Psoas muscle (tissue), 8 donors: ENCODE measurements around the gene EPB41L1. TPM values are rescaled to one million over a fixed set of nuclear protein-coding genes. Genes with fewer than 3 reads are reported as not detected.

Experiments
- ATAC-seq, 4 donors: fragments of 200-7000 bp; cut with Tn5 transposase; one replicate each; pipeline ENCODE4 v1.9.1; 2020; ENCODE audit warnings: moderate library complexity in 3 of 4, mild to moderate bottlenecking in 2 of 4
- DNase-seq, 2 donors: peaks; one replicate each; pipeline ENCODE4 v3.0.0-alpha.2; 2020
- H3K27ac ChIP-seq: fragments of 200-600 bp; one replicate; pipeline ENCODE4 v1.8.0; 2022
- H3K27me3 ChIP-seq, 3 donors: fragments of 200-600 bp in 1 of 3; one replicate each; pipeline versions ENCODE4 v1.6.1 to v1.8.0; 2013 to 2022; ENCODE audit warnings: low read length in 2 of 3, mild to moderate bottlenecking in 2 of 3, moderate library complexity in 1 of 3; ENCODE audit not compliant: insufficient read depth in 3 of 3
- H3K36me3 ChIP-seq, 2 donors: fragments of 200-600 bp in 1 of 2; one replicate each; pipeline versions ENCODE4 v1.6.1 to v1.8.0; 2013 to 2022; ENCODE audit warnings: low read depth in 1 of 2, mild to moderate bottlenecking in 1 of 2, moderate library complexity in 1 of 2; ENCODE audit not compliant: insufficient read depth in 1 of 2
- H3K4me1 ChIP-seq: fragments of 200-600 bp; one replicate; pipeline ENCODE4 v1.8.0; 2022
- H3K4me3 ChIP-seq: fragments of 200-600 bp; one replicate; pipeline ENCODE4 v1.8.0; 2022; ENCODE audit warnings: mild to moderate bottlenecking
- H3K9me3 ChIP-seq: fragments of 200-600 bp; one replicate; pipeline ENCODE4 v1.8.0; 2022
- CTCF ChIP-seq: fragments of 200-600 bp; IDR thresholded peaks from one replicate; pipeline ENCODE4 v1.8.0; 2022; ENCODE audit warnings: antibody characterized with exemption
- WGBS, 3 donors: extraction: QIAGEN DNeasy Blood & Tissue Kit; methylation state at CpG; one replicate each; pipeline versions ENCODE4 v1.1.6 to v1.1.7; 2013; 5-methylcytosine and 5-hydroxymethylcytosine counted together
- intact Hi-C, 2 donors: fragments of 100-400 bp; cut with DNase I; formaldehyde crosslinking; loops; one replicate each; pipeline versions ENCODE4 v1.11.0 to v1.14.2; 2022
- polyA plus RNA-seq, 3 donors: library from polyadenylated mRNA; stranded (reverse); fragments of 200-250 nt; gene quantifications; one replicate each; pipeline ENCODE4 v1.2.3, GENCODE V29; 2013
- total RNA-seq, 4 donors: library from RNA; stranded (reverse); fragmentation: NEBNext Ultra II Directional in 2 of 4; extraction: Animal tissue kit (Norgen Biotek cat#: 25700) in 2 of 4; gene quantifications; one replicate each; pipeline versions ENCODE4 v1.2.1 to v1.2.4, GENCODE V29; 2021 to 2023
- donor health status: healthy with polysubstance abuse.
- donor health status: DM: no; HTN: no; CAD: no; lungs with moderate emphysema.
- donor health status: Bipolar disorder and iron deficiency.
- donor health status: healthy.
- donor health status: DM: yes; HTN: yes; CAD: no.
- donor health status: DM: no; HTN: no; CAD: no.
- donor health status: DM: no; HTN: no; CAD: no.
- donor health status: DM: yes; HTN: yes; CAD: no.

Gene EPB41L1
- total and polyA plus RNA-seq, 7 donors, result 4.2 to 24.1 (median 9.1) TPM

- TF ChIP-seq CTCF, result no peak
- ATAC-seq (no peak), DNase-seq (no peak)
- no peaks in the 10 kb centered on the region for H3K36me3 ChIP-seq
- no peak overlapping the region for H3K27ac ChIP-seq
- no peak overlapping the region for H3K4me3 ChIP-seq
- H3K9me3 ChIP-seq, result no peaks in the 10 kb centered on the region
- peaks cover 0 to 5% (median 1%) of the 10 kb centered on the region in 3 donors for H3K27me3 ChIP-seq
- H3K4me1 ChIP-seq, result no peaks in the 10 kb centered on the region
- WGBS, 3 donors, result 65 to 77% (median 75%) methylated on average over 2 of the region's 2 CpGs
- intact Hi-C loops, result no loop called here
Observed at GRCh38 chr20:36116807-36117441, 37.6 kb upstream of the EPB41L1 start.

- Histone ChIP-seq H3K36me3 (no peaks in the 10 kb centered on the region), H3K27me3 (peaks cover 0 to 5% (median 1%) of the 10 kb centered on the region in 3 donors), H3K4me3 (no peak overlapping the region), H3K9me3 (no peaks in the 10 kb centered on the region), H3K4me1 (no peaks in the 10 kb centered on the region), H3K27ac (no peak overlapping the region)
- ATAC-seq (no peak), DNase-seq (no peak)
- TF ChIP-seq CTCF, result no peak
- intact Hi-C loops, result no loop called here
Observed at GRCh38 chr20:36117638-36118037, 36.9 kb upstream of the EPB41L1 start.

GRCh38 chr20:36118371-36118770, 36.2 kb upstream of the EPB41L1 start:
- DNase-seq (no peak), ATAC-seq (no peak)
- intact Hi-C loops, result no loop called here
- WGBS, 3 donors, result 89 to 94% (median 91%) methylated on average over 2 of the region's 2 CpGs
- H3K27ac ChIP-seq, result no peak overlapping the region
- no peaks in the 10 kb centered on the region for H3K9me3 ChIP-seq
- TF ChIP-seq CTCF, result no peak
- H3K27me3 ChIP-seq, result peaks cover 0 to 5% (median 0%) of the 10 kb centered on the region in 3 donors
- no peak overlapping the region for H3K4me3 ChIP-seq
- no peaks in the 10 kb centered on the region for H3K36me3 ChIP-seq
- no peaks in the 10 kb centered on the region for H3K4me1 ChIP-seq

- DNase-seq, result no peak
- Histone ChIP-seq H3K9me3 (no peaks in the 10 kb centered on the region), H3K4me3 (no peak overlapping the region), H3K27me3 (no peaks in the 10 kb centered on the region), H3K27ac (no peak overlapping the region), H3K4me1 (no peaks in the 10 kb centered on the region), H3K36me3 (no peaks in the 10 kb centered on the region)
- TF ChIP-seq CTCF, result no peak
- 81 to 90% (median 87%) methylated on average over 6 of the region's 6 CpGs for WGBS, 3 donors
- intact Hi-C loops, result no loop called here
- no peak for ATAC-seq
Observed at GRCh38 chr20:36119537-36119936, 35.0 kb upstream of the EPB41L1 start.

- H3K4me1 ChIP-seq, result no peaks in the 10 kb centered on the region
- TF ChIP-seq CTCF, result no peak
- H3K27ac ChIP-seq, result no peak overlapping the region
- H3K4me3 ChIP-seq, result no peak overlapping the region
- no peaks in the 10 kb centered on the region for H3K27me3 ChIP-seq
- H3K36me3 ChIP-seq, result no peaks in the 10 kb centered on the region
- DNase-seq, result no peak
- no peak for ATAC-seq
- intact Hi-C loops, result no loop called here
- WGBS, 3 donors, result 69 to 73% (median 69%) methylated on average over 6 of the region's 6 CpGs
- no peaks in the 10 kb centered on the region for H3K9me3 ChIP-seq
Observed at GRCh38 chr20:36120241-36120640, 34.3 kb upstream of the EPB41L1 start.
